RWPE1 (cell line): ENCODE results near the gene HMOX2.

Experiments used
- CTCF ChIA-PET: fragments of 350-600 bp; sonication (Branson Sonifier 250); formaldehyde crosslinking; extraction: SDS; loops from one replicate; lab custom pipeline; 2021; lab: Yijun Ruan, JAX
- POLR2A ChIA-PET: fragments of 400-600 bp; formaldehyde crosslinking; extraction: SDS; loops from one replicate; lab custom pipeline; 2020; ENCODE audit warnings: antibody characterized with exemption; ENCODE audit not compliant: low non-redundant PET; lab: Yijun Ruan, JAX
- DNase-seq: peaks from one replicate; pipeline ENCODE4 v3.0.0; 2012; ENCODE audit warnings: low spot score
- H3K27ac ChIP-seq: fragments of 450-650 bp; 2 replicates; pipeline ENCODE4 v1.5.1; 2017
- TF ChIP-seq, protein P1 (sequence below): fragments of 450-650 bp; conservative IDR thresholded peaks from 2 replicates; pipeline ENCODE4 v1.5.1; 2017; ENCODE audit warnings: low read depth, mild to moderate bottlenecking

Gene HMOX2

DNA sequence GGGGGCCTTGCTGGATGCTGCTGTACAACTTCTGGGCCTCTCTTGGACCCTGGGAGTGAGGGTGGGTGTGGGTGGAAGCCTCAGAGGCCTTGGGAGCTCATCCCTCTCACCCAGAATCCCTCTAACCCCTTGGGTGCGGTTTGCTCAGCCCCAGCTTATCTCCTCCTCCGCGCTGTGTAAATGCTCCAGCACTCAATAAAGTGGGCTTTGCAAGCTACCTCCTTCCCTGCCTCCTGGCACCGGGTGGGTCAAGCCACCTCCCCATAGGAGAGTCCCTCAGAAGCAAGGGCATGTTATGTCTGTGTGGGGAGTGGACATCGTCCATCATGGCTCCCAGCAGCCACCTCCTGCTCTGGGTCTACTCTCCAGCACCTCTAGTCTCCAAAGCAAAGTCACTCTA, 33.9 kb downstream of the HMOX2 start:
- TF ChIP-seq, protein P1, sequence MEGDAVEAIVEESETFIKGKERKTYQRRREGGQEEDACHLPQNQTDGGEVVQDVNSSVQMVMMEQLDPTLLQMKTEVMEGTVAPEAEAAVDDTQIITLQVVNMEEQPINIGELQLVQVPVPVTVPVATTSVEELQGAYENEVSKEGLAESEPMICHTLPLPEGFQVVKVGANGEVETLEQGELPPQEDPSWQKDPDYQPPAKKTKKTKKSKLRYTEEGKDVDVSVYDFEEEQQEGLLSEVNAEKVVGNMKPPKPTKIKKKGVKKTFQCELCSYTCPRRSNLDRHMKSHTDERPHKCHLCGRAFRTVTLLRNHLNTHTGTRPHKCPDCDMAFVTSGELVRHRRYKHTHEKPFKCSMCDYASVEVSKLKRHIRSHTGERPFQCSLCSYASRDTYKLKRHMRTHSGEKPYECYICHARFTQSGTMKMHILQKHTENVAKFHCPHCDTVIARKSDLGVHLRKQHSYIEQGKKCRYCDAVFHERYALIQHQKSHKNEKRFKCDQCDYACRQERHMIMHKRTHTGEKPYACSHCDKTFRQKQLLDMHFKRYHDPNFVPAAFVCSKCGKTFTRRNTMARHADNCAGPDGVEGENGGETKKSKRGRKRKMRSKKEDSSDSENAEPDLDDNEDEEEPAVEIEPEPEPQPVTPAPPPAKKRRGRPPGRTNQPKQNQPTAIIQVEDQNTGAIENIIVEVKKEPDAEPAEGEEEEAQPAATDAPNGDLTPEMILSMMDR: no peak
- ChIA-PET POLR2A (no interaction called here), CTCF (interaction anchor here (1.6 kb wide), 1 partner anchor 38 kb away, joined by 5 read pairs; no protein-coding TSS in a partner anchor)
- no peak for DNase-seq
- peak overlapping the region; percentile 18; the same call in 1 of the 2 replicates for H3K27ac ChIP-seq

DNA sequence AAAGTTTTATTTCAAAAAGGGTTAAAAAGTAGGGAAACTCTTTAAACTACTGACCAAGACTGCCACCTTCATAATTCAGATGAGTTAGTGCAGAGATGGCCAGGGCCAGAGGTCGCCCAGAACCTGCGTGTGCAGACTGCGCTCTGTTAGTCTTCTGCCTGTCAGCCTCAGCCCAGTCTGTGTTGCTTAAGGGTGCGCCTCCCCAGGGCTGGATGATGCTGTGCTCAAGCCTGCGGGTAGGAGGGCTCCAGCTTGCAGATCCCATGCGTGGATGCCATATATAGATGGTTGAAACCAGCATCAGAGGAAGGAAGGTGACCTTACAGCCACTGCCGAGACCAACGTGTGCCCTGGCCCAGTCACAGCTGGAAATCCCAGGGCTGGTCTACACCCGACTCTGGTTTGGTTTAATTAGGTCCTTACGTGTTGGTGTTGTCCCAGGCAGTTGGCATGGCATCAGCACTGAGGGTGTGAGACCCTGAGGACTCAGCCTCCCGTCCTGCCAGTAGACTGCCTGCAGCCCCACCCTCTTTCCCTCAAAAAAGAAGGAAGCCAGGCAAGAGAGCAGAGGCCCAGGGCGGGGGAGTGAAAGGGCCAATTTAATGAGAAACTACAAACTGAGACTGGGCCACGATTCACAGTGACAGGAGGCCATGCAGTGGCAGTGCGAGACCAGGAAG, 34.7 kb downstream of the HMOX2 start:
- peak overlapping the region; percentile 39 for H3K27ac ChIP-seq
- ChIA-PET POLR2A (no interaction called here), CTCF (interaction anchor here (0.7 to 1.6 kb wide), 4 partner anchors 38 to 140 kb away, joined by 3 to 5 read pairs (median 4); no protein-coding TSS in a partner anchor)
- no peak for DNase-seq
- TF ChIP-seq, protein P1: no peak

DNA sequence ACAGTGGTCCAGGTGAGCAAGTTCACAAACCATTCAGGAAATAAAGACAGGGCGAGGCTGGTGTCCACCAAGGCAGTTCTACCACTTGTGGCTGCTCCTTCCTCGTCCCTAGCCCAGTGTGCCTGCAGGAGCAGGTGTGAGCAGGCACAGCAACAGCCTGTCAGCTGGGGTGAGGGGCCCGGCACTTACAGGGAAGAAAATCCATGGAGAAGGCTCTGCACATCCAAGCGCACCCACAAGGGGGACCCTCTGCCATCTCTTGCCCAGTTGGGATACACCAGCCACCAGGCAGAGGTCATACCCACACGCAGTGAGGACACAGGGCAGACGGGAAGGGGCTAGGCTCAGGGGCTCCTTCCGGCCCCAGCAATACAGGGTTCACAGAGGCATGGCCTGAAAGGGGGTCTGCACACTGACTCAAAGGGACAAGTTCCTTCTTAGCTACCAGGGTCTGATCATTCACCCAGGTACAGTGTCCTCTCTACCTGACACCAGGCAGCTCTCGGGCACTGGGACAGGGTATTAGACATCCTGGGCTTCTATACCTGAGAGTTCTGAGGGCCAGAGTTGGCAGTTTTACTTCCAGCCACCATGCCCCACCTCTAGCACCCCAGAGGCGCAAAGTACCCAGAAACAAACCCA, 35.4 kb downstream of the HMOX2 start:
- TF ChIP-seq, protein P1: peak; percentile 48
- ChIA-PET CTCF (interaction anchor here (0.5 to 1.6 kb wide), 8 partner anchors 37 to 173 kb away, joined by 3 to 5 read pairs (median 3); no protein-coding TSS in a partner anchor), POLR2A (no interaction called here)
- DNase-seq: peak; percentile 41
- peak overlapping the region; percentile 39 for H3K27ac ChIP-seq

DNA sequence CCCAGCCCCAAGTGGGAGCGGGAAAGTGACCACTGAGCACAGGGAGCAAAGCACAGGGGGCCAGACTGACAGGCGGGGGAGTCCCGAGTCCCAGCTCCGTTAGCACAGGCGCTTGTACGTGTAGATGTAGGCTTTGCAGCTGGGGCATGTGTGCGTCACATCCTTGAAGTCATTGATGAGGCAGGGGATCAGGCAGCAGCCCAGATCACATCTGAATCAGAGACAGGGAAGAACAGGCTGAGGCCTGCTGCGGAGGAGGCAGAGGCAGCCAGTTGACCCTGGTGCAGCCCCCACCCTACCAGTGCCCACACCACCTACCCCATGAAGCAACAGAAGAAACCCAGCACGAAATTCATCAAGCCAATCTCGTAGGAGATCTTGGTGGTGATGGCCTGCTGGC, 36.3 kb downstream of the HMOX2 start:
- TF ChIP-seq, protein P1: no peak
- CTCF ChIA-PET: interaction anchor here (1.1 to 1.2 kb wide), 2 partner anchors 36 to 99 kb away, joined by 3 to 4 read pairs; no protein-coding TSS in a partner anchor

DNA sequence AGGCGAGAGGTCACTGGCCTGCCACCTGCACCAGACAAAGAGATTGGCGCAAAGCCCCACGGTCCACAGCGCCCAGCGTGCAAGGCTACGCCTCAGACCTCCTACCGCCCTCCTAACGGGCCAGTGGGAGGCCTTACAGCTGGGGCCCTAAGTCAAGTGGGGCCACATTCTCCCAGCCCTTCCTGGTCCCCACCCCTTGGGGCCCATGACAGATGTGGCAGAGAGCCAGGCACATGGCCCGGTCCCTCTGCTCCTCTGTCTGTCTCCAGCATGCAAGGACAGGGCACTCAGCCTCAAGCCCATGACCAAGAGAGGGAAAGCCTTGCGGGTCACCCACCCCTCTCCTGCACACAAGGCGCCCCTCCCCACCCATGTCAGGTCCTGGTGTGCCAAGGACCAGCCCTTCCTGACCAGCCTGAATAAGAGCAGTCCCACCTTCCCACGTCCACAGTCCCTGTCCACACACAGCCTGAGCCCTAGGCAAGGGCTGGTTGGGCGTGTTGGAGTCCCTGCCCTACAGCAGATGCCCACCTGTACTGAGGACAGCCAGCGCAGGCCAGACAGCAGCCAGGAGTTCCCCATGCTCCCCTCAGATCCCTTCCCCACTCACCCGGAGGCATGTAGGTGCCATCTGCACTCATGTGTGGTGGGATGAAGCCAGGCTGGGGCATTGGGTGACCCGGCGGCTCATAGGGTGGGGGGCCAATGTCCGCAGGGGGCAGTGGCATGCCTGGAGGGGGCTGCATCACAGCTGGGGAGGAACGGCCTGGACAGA, 37.1 kb downstream of the HMOX2 start:
- ChIA-PET POLR2A (no interaction called here), CTCF (interaction anchor here (0.6 to 0.7 kb wide), 2 partner anchors 1103 to 1651 kb away, joined by 3 to 5 read pairs; no protein-coding TSS in a partner anchor)
- H3K27ac ChIP-seq: no peak overlapping the region
- TF ChIP-seq, protein P1: no peak
- no peak for DNase-seq

More for the DNA sequence above, 36.3 kb downstream of the HMOX2 start:
- POLR2A ChIA-PET: interaction anchor here (0.6 kb wide), 1 partner anchor 35 kb away, joined by 8 read pairs; no protein-coding TSS in a partner anchor
- H3K27ac ChIP-seq: peak overlapping the region; percentile 39
- DNase-seq: no peak
